COLO668 (cell line): Measurements from ENCODE around the gene RPS4Y1.
"Not testable (repeated sequence)": the region's sequence is repeated elsewhere in the genome, so short reads cannot be mapped to it uniquely, and the experiment has no call there.

ENCODE experiments used
- DNase-seq: peaks from one replicate; lab custom pipeline; 2025; ENCODE audit not compliant: unreplicated experiment; lab: John Stamatoyannopoulos, UW

RPS4Y1 gene

DNA sequence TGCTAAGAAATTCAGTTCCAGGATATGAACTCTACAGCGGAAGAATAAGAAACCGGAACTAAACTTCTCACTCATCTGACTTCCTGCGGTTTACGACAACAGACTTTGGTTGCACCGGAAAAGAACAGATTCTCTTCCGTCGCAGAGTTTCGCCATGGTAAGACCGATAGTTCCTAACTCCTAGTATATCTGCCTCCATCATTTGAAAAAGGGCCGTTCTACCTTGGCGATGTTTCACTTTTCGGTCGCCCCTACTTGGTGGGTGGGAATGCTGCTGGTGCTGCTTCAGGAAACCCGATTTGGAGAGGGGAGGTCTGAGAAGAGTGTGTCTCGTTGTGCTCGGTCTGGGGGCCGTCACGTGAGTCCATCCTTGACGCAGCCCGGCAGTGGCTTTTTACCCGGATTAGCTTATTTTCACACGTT lies at the start of gene RPS4Y1:
RPS4Y1 (plus strand) TSS at position 132 of the 423 bp plus-strand sequence; CDS start at position 155, 23 bp downstream.
- no peak for DNase-seq

DNA sequence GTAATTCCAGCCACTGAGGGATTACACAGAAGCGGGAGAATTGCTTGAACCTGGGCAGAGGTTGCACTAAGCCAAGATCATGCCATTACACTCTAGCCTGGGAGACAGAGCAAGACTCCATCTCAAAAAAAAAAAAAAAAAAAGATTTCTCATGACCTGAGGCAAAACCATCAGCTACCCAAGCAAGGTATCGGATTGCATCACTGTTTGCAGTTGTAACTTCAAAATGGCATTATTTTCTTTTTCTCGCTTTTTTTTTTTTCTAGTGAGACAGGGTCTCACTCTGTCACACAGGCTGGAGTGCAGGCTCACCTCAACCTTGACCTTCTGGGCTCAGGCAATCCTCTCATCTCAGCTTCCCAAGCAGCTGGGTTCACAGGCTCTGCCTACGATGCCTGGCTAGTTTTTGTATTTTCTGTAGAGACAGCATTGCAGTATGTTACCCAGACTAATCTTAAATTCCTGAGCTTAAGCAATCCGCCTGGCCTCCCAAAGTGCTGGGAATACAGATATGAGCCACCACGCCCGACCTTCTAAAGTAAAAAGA lies 44.4 kb upstream of the RPS4Y1 start:
- DNase-seq: no peak

DNA sequence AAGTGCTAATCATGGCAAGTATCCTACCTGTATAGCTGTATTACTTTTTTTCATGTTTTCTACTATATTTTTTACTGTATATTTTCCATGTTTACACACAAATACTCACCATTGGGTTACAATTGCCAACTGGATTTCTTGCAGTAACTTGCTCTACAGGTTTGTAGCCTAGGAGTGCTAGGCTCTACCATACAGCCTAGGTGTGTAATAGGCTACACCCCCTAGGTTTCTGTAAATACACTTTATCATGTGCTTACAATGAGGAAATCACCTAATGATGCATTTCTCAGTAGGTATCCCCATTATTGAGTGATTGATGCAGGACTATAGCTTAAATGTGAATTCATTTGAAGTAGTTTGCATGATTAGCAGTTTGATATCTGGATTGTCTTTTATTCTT lies 43.4 kb upstream of the RPS4Y1 start:
- no peak for DNase-seq

DNA sequence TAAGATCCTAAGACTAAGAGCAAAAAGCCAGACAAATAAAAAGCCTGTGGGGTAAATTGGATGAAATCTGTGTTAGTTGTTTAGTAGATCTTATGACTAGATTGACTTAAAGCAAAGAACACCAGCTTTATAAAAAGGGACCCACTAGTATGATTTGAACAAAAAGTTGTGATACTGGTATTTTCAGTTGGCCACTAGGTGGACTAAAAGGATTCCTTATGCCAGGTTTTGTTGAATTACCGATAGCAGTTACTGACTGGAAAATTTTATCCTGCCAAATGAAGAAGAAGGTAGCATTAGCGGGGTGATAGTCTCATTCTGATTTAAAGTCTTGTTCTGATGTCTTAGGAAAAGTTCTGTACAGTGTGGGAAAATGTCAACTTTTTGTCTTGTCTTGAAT lies 41.2 kb upstream of the RPS4Y1 start:
- DNase-seq: no peak

DNA sequence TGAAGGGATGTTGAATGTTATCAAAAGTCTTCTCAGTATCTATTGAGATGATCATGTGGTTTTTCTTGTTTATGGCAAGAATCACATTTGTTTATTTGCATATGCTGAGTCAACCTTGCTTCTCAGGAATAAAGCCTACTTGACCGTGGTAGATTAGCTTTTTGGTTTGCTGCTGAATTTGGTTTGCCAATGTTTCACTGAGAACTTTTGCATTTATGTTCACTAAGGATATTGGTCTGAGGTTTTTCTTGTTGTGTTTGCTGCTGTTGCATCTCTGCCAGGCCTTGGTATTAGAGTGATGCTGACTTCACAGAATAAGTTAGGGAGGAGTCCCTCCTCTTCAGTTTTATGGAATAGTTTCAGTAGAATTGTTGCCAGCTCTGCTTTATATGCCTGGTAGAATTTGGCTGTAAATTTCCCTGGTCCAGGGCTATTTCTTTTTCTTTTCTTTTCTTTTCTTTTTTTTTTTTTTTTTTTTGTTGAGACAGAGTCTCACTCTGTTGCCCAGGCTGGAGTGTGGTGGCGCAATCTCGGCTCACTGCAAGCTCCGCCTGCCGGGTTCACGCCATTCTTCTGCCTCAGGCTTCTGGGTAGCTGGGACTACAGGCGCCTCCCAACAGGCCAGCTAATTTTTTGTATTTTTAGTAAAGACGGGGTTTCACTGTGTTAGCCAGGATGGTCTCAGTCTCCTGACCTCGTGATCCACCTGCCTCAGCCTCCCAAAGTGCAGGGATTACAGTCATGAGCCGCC lies 24.1 kb upstream of the RPS4Y1 start:
- not testable (repeated sequence) for DNase-seq

DNA sequence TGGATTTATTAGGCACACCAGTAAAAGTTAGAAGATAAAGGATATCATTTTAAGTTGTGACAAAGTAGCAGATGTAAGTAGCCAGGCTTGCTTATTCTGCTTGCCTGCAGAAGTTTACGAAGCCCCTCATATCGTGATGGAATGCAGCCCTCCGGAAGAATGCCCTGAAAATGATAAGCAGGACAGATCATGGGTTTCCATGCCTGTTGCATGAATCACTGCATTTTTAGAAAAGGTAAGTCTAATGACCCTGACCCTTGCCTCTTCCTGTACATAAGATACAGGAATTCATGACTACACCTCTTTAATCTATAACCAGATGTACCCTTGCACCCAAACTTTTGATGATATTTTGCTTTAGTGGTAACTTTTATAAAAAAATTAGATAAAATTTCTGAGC lies 16.9 kb upstream of the RPS4Y1 start:
- DNase-seq: no peak

DNA sequence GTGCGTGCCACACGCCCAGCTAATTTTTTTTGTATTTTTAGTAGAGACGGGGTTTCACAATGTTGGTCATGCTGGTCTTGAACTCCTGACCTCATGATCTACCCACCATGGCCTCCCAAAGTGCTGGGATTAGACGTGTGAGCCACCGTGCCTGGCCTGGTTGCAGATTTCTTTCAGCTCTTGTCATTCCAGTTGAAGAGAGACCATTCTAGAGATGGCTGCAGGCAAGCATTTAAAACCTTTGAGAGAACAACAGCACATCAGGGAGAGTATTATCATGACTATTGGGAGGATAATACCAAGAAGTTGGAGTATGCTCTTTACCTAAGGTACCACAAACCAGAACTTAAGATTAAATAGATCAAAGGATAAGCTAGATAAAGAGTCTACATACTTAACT lies 12.9 kb upstream of the RPS4Y1 start:
- DNase-seq: no peak

DNA sequence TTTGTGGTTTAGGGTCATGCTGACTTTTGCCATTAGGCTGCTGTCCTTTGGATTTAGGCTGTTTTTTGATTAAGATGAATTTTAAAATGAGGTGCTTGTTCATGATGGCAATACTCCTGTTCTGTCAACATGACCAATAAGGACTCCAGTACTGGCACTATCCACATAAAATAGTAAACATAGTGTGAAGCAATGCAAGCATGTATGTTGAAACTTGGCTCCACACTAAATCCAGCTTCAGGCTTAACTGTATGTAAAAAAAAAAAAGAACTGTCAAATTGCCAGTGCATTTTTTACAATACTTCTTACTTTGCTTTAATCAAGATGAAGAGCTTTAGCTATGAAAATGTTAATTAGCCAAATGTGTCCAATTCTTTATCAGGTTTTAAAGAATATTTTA lies 6.2 kb upstream of the RPS4Y1 start:
- DNase-seq: no peak

DNA sequence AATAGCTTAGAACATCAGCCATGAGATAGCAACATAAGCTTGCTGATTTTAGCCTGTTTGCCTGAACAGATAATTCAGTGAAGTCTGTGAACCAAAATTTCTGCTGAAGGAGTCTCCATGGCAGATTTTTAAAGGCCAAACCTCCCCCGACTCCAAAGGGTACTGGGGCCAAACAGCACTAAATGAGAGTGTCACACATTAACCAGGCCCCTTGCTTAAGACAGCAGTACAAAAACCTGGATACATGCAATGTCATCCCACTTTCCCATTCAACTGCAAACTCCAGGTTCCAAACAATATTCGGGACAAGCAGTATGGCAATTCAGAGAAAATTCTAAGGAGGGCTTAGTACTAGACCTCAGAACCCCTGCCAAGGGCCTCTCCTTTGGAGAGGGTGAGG lies 4.3 kb upstream of the RPS4Y1 start:
- DNase-seq: no peak

DNA sequence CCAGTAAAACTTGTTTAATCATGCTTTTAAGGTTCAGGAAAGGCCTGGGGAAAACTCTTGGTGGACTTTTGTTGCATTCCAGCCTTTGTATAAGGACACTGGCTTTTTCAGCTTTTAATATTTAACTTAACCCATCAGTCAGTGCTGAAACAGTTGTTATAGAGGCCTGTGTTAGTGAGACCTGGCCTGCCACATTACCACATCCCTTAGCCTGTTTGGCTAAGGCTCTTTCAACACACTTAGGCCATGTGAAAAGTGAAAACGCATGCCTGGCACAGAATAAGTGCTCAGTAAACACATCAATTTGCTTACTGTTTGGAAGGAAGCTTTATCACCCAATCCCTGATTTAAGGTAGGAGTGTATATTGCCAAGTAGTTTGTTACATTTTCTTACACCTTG lies 3.5 kb upstream of the RPS4Y1 start:
- DNase-seq: no peak

DNA sequence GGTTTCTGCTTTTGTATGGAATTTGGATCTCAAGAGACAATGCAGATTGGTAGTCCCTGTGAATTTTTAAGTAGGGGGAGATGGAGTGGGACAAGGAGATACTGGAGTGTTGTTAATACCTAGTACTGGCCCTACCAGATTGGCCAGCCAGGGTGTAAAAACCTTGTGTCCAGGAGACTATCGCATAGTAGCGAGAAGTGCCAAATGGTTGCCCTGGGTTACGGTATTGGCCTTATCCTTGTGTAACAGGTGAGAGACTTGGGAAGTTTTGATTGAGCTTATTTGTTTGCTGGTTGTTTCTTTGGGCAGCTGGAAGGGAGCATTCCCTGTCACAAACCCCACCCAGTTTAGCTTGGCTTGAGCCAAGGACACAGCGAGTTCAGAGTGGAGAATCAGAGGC lies 5.4 kb downstream of the RPS4Y1 start:
- DNase-seq: no peak

DNA sequence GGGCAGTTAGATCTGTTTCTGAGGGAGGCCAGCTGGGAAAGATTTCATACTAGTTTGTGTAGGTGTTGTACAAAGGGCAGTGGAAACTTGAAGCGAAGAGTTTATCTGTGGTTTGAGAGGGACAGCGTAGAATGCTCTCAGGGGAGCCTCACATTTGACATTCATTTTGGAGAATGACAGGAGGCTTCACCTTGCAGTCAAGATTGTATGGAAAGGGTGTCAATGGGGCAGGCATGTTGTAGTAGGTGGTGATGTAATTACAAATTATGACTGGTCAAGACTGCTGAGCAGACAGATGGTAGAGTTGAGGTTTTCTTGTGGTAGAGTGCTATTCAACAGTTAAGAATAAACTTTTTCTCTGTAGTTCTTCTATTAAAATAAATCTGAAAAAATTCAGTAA lies 7.0 kb downstream of the RPS4Y1 start:
- DNase-seq: no peak

DNA sequence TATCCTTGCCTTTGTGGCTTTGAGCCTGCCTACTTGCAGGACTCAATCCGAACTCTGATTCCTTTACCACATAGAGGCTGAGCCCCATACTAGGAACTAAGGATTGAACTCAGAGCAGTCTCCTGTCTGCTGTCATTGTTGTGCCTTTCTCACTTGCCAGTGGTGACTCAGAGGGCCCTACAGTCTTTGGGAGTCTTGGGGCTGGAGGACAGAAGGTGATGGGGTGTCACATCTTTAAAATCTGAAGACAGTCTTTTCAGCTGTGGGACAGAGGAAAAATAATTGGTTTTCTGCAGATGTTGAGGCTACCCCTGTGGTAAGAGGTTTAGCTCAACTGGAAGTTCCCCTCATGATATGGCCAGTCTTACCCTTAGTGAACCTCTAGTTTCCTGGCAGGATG lies 8.0 kb downstream of the RPS4Y1 start:
- no peak for DNase-seq

DNA sequence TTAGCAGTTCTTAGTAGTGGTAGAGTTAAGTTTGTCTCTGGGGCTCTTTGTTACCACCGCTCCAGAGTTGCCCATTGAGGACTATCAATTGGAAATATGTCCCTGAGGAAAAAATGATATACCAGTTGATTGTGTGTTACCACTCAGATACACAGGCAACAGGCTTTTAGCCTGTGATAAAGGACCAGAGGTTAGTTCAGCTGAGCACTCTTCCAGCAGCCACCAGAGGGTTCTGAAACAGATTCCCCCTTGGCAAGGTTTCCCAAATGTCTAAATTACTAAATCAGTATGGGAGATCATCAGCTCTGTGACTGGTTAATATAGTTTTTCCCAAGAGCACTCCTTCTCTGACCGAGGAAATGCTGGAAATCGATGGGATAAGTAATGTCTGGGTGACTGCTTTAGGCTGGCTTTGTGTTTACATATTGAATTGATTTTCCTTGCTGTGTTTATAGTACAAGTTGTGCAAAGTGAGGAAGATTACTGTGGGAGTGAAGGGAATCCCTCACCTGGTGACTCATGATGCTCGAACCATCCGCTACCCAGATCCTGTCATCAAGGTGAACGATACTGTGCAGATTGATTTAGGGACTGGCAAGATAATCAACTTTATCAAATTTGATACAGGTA lies 12.9 kb downstream of the RPS4Y1 start:
- DNase-seq: no peak

DNA sequence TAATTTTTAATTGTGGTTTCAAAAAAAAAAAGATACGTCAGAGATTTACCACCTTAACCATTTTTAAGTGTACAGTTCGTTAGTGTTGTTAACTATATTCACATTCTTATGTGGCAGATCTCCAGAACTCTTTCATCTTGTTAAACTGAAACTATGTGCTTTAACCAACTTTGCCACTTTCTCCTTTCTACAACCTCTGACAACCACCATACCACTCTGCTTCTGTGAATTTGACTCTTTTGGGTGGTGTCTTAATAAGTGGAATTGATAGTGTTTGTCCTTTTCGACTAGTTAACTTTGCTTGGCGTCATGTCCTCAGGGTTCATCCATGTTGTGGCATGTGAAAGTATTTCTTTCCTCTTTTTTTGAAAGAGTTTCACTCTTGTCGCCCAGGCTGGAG lies 15.7 kb downstream of the RPS4Y1 start:
- DNase-seq: no peak

DNA sequence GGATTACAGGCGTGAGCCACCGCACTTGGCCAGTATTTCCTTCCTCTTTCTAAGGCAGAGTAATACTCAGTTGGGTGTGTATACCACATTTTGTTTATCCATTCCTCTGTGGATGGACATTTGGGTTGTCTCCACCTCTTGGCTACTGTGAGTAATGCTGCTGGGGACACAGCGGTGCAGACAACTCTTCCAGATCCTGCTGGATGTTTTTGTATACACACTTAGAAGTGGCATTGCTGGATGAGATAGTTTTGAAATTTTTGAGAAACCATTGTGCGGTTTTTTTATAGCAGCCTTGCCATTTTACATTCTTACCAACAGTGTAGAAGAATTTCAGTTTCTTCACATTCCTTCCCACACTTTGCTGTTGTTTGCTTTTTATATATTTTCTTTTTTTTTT lies 16.3 kb downstream of the RPS4Y1 start:
- DNase-seq: no peak

DNA sequence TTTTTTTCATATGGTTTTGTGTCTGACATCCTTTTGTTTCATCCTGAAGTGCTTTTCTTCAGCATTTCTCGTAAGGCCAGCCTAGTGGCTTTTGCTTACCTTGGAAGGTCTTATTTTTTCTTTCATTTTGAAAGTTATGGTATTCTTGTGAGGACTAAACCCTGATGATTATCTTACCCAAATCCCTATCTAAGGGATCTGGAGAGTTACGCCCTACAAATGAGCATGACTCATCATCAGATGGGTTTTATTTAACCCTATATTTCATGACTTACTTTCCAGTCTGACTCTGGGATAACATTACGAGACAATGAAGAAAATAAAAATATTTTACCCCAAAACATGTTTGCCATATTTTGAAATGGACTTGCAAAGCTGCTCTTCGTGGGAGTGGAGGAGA lies 18.4 kb downstream of the RPS4Y1 start:
- no peak for DNase-seq

DNA sequence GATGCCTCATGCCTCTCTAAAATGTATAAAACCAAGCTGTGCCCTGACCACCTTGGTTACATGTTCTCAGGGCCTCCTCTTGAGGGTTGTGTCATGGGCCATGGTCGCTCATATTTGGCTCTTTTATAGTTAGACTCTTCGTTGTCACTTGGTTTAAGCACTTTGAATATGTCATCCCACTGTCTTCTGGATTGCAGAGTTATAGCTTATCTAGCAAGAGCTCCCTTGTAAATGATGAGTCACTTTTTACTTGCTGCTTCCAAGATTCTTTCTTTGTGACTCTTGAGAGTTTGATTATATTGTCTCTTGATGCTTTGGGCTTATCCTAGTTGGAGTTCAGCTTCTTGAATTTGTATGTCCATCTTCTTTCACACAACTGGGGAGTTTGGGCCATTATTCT lies 19.1 kb downstream of the RPS4Y1 start:
- no peak for DNase-seq

DNA sequence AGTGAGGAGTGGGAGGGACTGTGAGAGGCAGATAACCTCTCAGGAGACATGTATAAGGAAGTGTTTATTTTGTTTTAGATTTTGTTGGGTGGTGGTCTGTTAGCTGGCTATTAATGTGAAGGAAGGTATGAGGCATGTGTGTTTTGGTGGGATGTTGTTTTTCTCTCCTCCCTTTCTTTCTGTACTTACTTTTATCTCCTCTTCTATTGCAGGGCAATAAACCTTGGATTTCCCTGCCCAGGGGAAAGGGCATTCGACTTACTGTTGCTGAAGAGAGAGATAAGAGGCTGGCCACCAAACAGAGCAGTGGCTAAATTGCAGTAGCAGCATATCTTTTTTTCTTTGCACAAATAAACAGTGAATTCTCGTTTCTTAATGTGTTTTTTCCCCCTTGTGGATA lies 25.2 kb downstream of the RPS4Y1 start:
- DNase-seq: no peak

DNA sequence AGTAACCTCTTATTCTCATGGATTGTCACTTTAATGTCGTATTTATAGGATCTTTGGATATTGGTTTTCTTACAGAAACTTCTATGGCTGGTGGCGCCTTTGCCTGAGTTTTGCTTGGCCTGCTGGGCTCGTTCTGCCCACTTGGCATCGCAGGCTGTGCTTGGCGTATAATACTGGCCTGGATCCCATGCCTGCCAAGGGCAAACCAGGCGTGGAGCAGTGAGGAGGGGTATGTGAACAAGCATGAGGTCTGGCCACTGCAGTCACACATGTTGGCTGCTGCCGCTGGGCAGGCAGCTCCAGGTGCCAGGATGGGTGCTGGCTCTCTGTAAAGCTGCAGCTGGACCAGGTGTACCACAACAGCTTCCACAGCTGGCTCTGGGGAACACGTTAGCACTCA lies 26.1 kb downstream of the RPS4Y1 start:
- DNase-seq: no peak

DNA sequence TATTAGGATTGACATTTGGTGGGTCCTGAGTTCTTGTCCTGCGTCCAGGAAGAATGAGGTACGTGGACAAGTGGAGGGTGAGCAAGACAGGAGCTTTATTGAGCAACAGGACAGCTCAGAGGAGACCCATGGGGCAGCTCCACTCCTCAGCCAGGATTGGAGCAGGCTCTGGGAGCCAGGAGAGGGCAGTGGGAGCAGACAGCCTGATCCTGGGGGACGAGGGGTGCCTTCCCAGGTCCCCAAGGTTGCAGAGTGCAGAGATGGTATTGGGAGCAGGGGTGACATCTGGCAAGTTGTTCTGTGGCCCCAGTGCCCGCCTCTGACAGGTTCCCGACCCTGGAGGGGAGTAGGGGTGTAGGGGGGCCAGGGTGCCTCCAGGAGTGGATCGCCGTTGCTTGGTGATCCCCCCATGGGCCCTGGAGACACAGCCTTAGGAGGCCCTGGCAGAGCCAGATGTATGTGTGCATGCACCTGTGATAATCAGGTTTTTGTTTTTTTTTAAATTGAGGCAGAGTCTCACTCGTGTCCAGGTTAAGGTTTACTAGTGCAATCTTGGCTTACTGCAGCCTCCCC lies 26.7 kb downstream of the RPS4Y1 start:
- DNase-seq: no peak

DNA sequence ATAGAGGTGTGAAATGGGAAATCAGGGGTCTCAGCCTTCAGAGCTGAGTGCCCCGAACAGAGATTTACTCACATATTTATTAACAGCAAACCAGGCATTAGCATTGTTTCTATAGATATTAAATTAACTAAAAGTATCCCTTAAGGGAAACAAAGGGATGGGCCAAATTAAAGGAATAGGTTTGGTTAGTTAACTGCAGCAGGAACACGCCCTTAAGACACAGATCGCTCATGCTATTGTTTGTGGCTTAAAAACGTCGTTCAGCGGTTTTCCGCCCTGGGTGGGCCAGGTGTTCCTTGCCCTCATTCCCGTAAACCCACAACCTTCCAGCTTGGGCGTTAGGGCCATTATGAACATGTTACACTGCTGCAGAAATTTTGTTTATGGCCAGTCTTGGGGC lies 30.8 kb downstream of the RPS4Y1 start:
- not testable (repeated sequence) for DNase-seq
